ENCODE measurements around the gene LCA5L.

- TF ChIP-seq POLR2AphosphoS5 (IDR thresholded peaks at IDR 0.05; ENCODE audit: borderline replicate concordance, low read depth, low read length), result no peak
- TF ChIP-seq EZH2 (IDR thresholded peaks at IDR 0.05), result no peak
- TF ChIP-seq FOXP2 (optimal IDR thresholded peaks at IDR 0.05; ENCODE audit: control extremely low read depth, extremely low read length, insufficient read depth), result no peak
Measured at GRCh38 chr21:39390212-39390765, 55.3 kb downstream of the LCA5L start.
